Heart left ventricle (tissue), 16 donors: ENCODE measurements around the gene GATAD2A. TPM values are rescaled to one million over a fixed set of nuclear protein-coding genes. Genes with fewer than 3 reads are reported as not detected.

Experiments used
- ATAC-seq, 4 donors: fragments of 200-7000 bp; cut with Tn5 transposase; one replicate each; pipeline ENCODE4 v1.9.1; 2020 to 2022; ENCODE audit warnings: moderate library complexity in 4 of 4, mild to moderate bottlenecking in 3 of 4, moderate number of reproducible peaks in 1 of 4
- DNase-seq, 5 donors: peaks; one replicate each; pipeline ENCODE4 v3.0.0-alpha.2; 2020
- H3K27ac ChIP-seq, 12 donors: fragments of 200-600 bp; sonication (generic) in 4 of 12; one replicate each; pipeline versions ENCODE4 v1.5.0 to v1.8.0; 2016 to 2022; ENCODE audit warnings: mild to moderate bottlenecking in 2 of 12
- H3K27me3 ChIP-seq, 9 donors: fragments of 200-600 bp; sonication (generic) in 2 of 9; one replicate each; pipeline versions ENCODE4 v1.5.1 to v1.8.0; 2016 to 2022; ENCODE audit warnings: mild to moderate bottlenecking in 3 of 9
- H3K36me3 ChIP-seq, 9 donors: fragments of 200-600 bp; sonication (generic) in 2 of 9; one replicate each; pipeline versions ENCODE4 v1.5.0 to v1.8.0; 2018 to 2022; ENCODE audit warnings: mild to moderate bottlenecking in 2 of 9
- H3K4me1 ChIP-seq, 12 donors: fragments of 200-600 bp; sonication (generic) in 4 of 12; one replicate each; pipeline versions ENCODE4 v1.5.0 to v1.8.0; 2016 to 2022; ENCODE audit warnings: mild to moderate bottlenecking in 3 of 12
- H3K4me3 ChIP-seq, 12 donors: fragments of 200-600 bp; sonication (generic) in 4 of 12; one replicate each; pipeline versions ENCODE4 v1.5.0 to v1.8.0; 2017 to 2022; ENCODE audit warnings: mild to moderate bottlenecking in 9 of 12, moderate library complexity in 4 of 12
- H3K9me3 ChIP-seq, 12 donors: fragments of 200-600 bp; sonication (generic) in 4 of 12; one replicate each; pipeline versions ENCODE4 v1.5.0 to v1.8.0; 2016 to 2022; ENCODE audit warnings: mild to moderate bottlenecking in 1 of 12
- POLR2A ChIP-seq, 2 donors: fragments of 450-650 bp; IDR thresholded peaks; one replicate each; pipeline ENCODE4 v1.6.1; 2017; ENCODE audit warnings: antibody characterized with exemption in 2 of 2, mild to moderate bottlenecking in 2 of 2, moderate library complexity in 2 of 2
- WGBS, 4 donors: extraction: QIAGEN DNeasy Blood & Tissue Kit in 2 of 4; methylation state at CpG; one replicate each; pipeline versions ENCODE4 v1.1.5 to v1.1.7; 2013 to 2018; 5-methylcytosine and 5-hydroxymethylcytosine counted together
- intact Hi-C, 10 donors: fragments of 100-400 bp; cut with DNase I; formaldehyde crosslinking; loops; one replicate each; pipeline versions ENCODE4 v1.11.1 to v1.14.2; 2022
- polyA plus RNA-seq, 2 donors: library from polyadenylated mRNA; stranded (reverse); fragments of 200-250 nt; gene quantifications; one replicate each; pipeline ENCODE4 v1.2.3, GENCODE V29; 2013
- total RNA-seq, 9 donors: library from RNA; depleted of rRNA in 2 of 9; stranded (reverse); fragments of >200 nt in 2 of 9; fragmentation: NEBNext Ultra II Directional in 3 of 9; extraction: Animal tissue kit (Norgen Biotek cat#: 25700) in 3 of 9; gene quantifications; one replicate each; pipeline versions ENCODE4 v1.1.0 to v1.2.4, GENCODE V29; 2016 to 2023
- TF ChIP-seq, protein P1 (sequence below), 12 donors: fragments of 200-600 bp; sonication (generic) in 4 of 12; IDR thresholded peaks; one replicate each; pipeline versions ENCODE4 v1.5.0 to v1.8.0; 2018 to 2022; ENCODE audit warnings: antibody characterized with exemption in 12 of 12, mild to moderate bottlenecking in 5 of 12
- donor health status: ischemic (EF 13 %, LVEDD 7.1; RV severe dilation, severe dysfunction).
- donor health status: healthy with polysubstance abuse.
- donor health status: DM: no; HTN: yes; CAD: no.
- donor health status: DM: no; HTN: no; CAD: no.
- donor health status: ischemic (EF 25% LVEDD 6.9; RV normal size, moderate dysfunction).
- donor health status: ischemic (EF 25% LVEDD 5.7; RV mildly dilated, moderate dysfunction).
- donor health status: healthy.
- donor health status: DM: yes; HTN: yes; CAD: no.
- donor health status: ischemic (EF 35%, LVEDD 5.7; RV mildly dilated, moderate dysfunction).
- donor health status: nonischemic (EF 11% LVEDD 7.7; RV severe dilation, severe dysfunction).
- donor health status: DM: yes; HTN: yes; CAD: no.
- donor health status: PGD.
- donor health status: ischemic (EF 29% LVEDD 5.4; RV normal size, mild dysfunction).
- donor health status: nonischemic (EF 23%, LVEDD 6.1; RV moderate dilation, normal function).

GATAD2A gene
- total and polyA plus RNA-seq, 11 donors = 7.5 to 49.5 (median 30.5) TPM

DNA sequence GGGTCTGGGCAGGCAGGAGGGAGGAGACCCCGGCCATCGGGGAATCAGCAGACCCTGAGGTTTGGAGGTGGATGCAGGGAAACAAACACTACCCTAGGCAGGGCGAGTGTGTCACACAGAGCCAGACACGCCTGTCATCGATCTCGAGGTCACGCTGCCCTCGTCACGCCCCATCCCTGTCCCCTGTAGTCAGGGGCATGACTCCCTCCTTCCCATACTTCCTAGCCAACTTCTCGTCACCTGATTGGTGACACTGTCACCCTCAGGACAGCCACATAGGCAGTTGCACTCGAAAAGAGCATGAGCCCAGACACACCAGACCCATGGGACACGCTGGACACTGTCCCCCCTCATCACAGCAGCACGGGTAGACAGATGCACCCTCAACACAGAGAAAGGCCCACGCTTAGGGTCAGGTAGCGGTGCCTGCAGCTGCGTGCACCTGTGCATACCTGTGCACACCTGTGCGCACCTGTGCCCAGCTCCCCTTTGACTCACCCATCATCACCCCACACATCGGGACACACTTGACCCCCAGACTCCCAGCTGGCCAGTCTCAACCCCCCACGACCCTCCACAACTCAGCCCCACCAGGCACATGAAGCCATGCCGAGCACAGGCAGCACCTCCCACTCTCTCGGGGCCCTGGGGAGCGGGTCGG is 144.5 kb downstream of the GATAD2A start:
- Histone ChIP-seq H3K36me3 (no peaks in the 10 kb centered on the region), H3K9me3 (no peaks in the 10 kb centered on the region), H3K4me3 (no peak overlapping the region), H3K27me3 (peaks cover 0 to 28% (median 0%) of the 10 kb centered on the region in 9 donors), H3K4me1 (peaks cover 0 to 32% (median 2%) of the 10 kb centered on the region in 12 donors), H3K27ac (no peak overlapping the region)
- no peak for TF ChIP-seq POLR2A (IDR thresholded peaks at IDR 0.05)
- TF ChIP-seq, protein P1, sequence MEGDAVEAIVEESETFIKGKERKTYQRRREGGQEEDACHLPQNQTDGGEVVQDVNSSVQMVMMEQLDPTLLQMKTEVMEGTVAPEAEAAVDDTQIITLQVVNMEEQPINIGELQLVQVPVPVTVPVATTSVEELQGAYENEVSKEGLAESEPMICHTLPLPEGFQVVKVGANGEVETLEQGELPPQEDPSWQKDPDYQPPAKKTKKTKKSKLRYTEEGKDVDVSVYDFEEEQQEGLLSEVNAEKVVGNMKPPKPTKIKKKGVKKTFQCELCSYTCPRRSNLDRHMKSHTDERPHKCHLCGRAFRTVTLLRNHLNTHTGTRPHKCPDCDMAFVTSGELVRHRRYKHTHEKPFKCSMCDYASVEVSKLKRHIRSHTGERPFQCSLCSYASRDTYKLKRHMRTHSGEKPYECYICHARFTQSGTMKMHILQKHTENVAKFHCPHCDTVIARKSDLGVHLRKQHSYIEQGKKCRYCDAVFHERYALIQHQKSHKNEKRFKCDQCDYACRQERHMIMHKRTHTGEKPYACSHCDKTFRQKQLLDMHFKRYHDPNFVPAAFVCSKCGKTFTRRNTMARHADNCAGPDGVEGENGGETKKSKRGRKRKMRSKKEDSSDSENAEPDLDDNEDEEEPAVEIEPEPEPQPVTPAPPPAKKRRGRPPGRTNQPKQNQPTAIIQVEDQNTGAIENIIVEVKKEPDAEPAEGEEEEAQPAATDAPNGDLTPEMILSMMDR (IDR thresholded peaks at IDR 0.05) = no peak
- no peak for ATAC-seq
- no peak for DNase-seq
- 42 to 54% (median 52%) methylated on average over 16 to 23 of the region's 23 CpGs for WGBS, 4 donors
- intact Hi-C loops = loop anchor here in 1 of 10 donors (5.0 kb wide), 1 partner anchor 92 kb away; the partner anchor contains the start of gene GMIP

DNA sequence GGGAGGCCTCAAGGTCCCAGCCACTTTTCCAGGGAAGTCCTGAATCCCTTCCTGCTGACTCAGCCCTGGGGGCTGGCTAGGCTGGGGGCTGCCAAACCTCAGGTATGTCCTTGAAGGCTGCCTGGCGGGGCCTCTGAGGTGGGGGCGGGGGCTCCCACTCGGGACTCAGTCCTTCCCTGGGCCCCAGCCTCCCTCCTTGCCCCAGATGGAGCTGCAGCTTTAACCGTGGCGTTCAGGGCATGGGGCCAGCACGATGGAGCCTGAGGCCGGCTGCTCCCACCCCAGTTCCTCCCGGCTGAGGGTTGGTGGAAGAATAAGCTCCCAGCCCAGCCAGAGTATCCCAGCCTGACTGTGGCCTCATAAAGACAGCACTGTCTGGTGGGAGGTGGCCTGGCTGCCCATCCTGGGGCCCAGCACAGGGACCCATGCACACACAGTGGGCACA is 145.0 kb downstream of the GATAD2A start:
- DNase-seq = no peak
- Histone ChIP-seq H3K4me1 (peaks cover 0 to 32% (median 2%) of the 10 kb centered on the region in 12 donors), H3K27me3 (peaks cover 0 to 27% (median 0%) of the 10 kb centered on the region in 9 donors), H3K4me3 (no peak overlapping the region), H3K9me3 (no peaks in the 10 kb centered on the region), H3K36me3 (no peaks in the 10 kb centered on the region), H3K27ac (no peak overlapping the region)
- no peak for TF ChIP-seq POLR2A (IDR thresholded peaks at IDR 0.05)
- TF ChIP-seq, protein P1 (IDR thresholded peaks at IDR 0.05) = no peak
- intact Hi-C loops = loop anchor here in 1 of 10 donors (5.0 kb wide), 1 partner anchor 92 kb away; the partner anchor contains the start of gene GMIP
- no peak for ATAC-seq
- WGBS, 4 donors = 25 to 49% (median 35%) methylated on average over 6 to 8 of the region's 8 CpGs

DNA sequence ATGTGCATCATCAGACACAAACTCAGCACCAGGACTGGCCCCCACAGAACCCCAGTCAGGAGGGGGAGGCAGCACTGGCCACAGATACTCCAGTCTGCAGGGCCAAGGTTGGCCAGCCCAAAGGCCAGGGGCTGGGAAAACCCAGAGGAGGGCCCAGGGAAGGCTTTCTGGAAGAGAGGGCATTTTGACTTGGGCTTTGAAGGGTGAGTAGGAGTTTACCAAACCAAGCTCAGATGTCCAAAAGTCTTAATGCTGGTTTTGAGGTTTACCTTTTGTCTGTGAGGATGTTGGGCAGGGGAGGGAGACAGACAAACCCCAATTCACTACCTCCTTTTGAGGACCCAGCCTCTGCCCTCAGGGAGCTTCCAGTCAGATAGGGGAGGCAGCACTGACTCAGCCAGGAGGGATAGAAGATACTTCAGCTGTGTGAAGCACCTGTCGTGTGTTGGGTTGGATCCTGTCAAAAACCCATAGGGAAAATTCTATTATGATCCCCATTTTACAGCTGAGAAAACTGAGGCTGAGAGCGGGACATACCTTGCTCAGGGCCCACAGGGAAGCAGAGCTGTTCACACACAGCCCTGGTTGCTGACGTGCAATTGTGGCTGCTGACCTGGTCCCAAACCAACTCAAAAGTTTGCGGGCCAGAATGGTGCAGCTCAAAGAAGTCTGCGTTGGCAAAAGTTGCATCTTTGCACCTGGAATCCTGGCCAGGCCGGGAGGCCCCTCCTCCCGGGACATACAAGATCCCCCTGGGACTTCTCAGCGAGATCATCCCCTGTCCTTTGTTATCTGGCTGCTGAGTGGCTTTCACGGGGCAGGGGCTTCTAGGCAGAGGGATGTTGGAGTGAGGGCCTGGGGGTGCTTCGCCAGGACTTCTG is 145.7 kb downstream of the GATAD2A start:
- TF ChIP-seq, protein P1 (IDR thresholded peaks at IDR 0.05) = no peak
- no peak for TF ChIP-seq POLR2A (IDR thresholded peaks at IDR 0.05)
- DNase-seq (no peak), ATAC-seq (no peak)
- Histone ChIP-seq H3K4me1 (peaks cover 0 to 31% (median 2%) of the 10 kb centered on the region in 12 donors), H3K27ac (no peak overlapping the region), H3K9me3 (no peaks in the 10 kb centered on the region), H3K27me3 (peaks cover 0 to 20% (median 0%) of the 10 kb centered on the region in 9 donors), H3K36me3 (no peaks in the 10 kb centered on the region), H3K4me3 (no peak overlapping the region)
- intact Hi-C loops = loop anchor here in 1 of 10 donors (5.0 kb wide), 1 partner anchor 91 kb away; the partner anchor contains the start of gene GMIP
- WGBS, 4 donors = 74 to 95% (median 80%) methylated on average over 4 to 10 of the region's 10 CpGs

DNA sequence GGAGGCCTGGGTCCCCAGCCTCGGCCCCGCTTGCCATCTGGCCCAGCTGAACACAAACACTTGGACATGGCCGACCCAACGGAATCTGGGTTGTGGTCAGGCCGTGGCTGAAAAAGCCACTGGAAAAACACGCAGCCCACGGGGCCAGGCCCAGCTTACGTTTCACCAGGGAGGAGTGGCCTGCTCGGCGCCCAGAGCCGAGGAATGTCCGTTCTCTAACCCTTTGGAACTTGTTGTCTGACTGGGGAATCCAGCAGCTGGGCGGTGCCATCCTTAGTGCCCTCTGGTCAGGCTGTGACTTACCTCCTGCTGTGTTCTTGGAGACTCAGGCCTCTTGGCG is 146.3 kb downstream of the GATAD2A start:
- DNase-seq = no peak
- H3K4me1 ChIP-seq = peaks cover 0 to 25% (median 2%) of the 10 kb centered on the region in 12 donors
- no peaks in the 10 kb centered on the region for H3K36me3 ChIP-seq
- no peak overlapping the region for H3K4me3 ChIP-seq
- H3K27me3 ChIP-seq = peaks cover 0 to 18% (median 0%) of the 10 kb centered on the region in 9 donors
- no peak for ATAC-seq
- 73 to 77% (median 77%) methylated on average over 14 of the region's 14 CpGs for WGBS, 4 donors
- no peaks in the 10 kb centered on the region for H3K9me3 ChIP-seq
- TF ChIP-seq POLR2A (IDR thresholded peaks at IDR 0.05) = no peak
- TF ChIP-seq, protein P1 (IDR thresholded peaks at IDR 0.05) = no peak
- no peak overlapping the region for H3K27ac ChIP-seq
- intact Hi-C loops = loop anchor here in 1 of 10 donors (5.0 kb wide), 1 partner anchor 90 kb away; the partner anchor contains the start of gene GMIP
